B cell (primary cell): ENCODE data around the gene ZCCHC2. TPM values are rescaled to one million over a fixed set of nuclear protein-coding genes. Genes with fewer than 3 reads are reported as not detected.

Experiments
- ATAC-seq: fragments of 200-7000 bp; cut with Tn5 transposase; one replicate; pipeline ENCODE4 v1.10.0; 2021; ENCODE audit warnings: low read depth, mild to moderate bottlenecking, moderate number of reproducible peaks, moderate library complexity
- CTCF ChIA-PET: fragments of 350-600 bp; sonication (Branson Sonifier 250); formaldehyde crosslinking; loops from one replicate; lab custom pipeline; 2021; ENCODE audit warnings: antibody characterized with exemption, inconsistent platforms; lab: Charles Lee
- POLR2A ChIA-PET: fragments of 350-600 bp; sonication (Branson Sonifier 250); formaldehyde crosslinking; loops from one replicate; lab custom pipeline; 2021; ENCODE audit warnings: antibody characterized with exemption; lab: Charles Lee
- DNase-seq: peaks from one replicate; pipeline ENCODE4 v3.0.0; 2013
- H2AFZ ChIP-seq: 2 replicates; pipeline ENCODE4 v1.6.1; 2012; ENCODE audit warnings: mild to moderate bottlenecking, low read depth, low read length; ENCODE audit not compliant: insufficient read depth, poor library complexity, severe bottlenecking
- H3K27ac ChIP-seq, 2 donors: 1 replicate in 1 of 2; 2 replicates in 1 of 2; pipeline ENCODE4 v1.5.1; 2012 to 2013; ENCODE audit warnings: low read length in 2 of 2, mild to moderate bottlenecking in 2 of 2, moderate library complexity in 1 of 2
- H3K27me3 ChIP-seq, 4 experiments: fragments of 200-600 bp in 1 of 4; sonication (generic) in 1 of 4; replicated peaks in 1 of 4; 1 replicate in 2 of 4; 2 replicates in 2 of 4; pipeline versions ENCODE4 v1.6.1 to v1.7.0; 2013 to 2016; ENCODE audit warnings: low read length in 3 of 4, mild to moderate bottlenecking in 2 of 4, mixed read lengths in 1 of 4, moderate library complexity in 1 of 4; ENCODE audit not compliant: insufficient read depth in 4 of 4, control insufficient read depth in 3 of 4; ENCODE audit errors: control extremely low read depth in 1 of 4
- H3K36me3 ChIP-seq, 2 experiments: replicated peaks in 1 of 2; 1 replicate in 1 of 2; 2 replicates in 1 of 2; pipeline versions ENCODE4 v1.6.1 to v1.7.1; 2013; ENCODE audit warnings: low read length in 1 of 2; ENCODE audit not compliant: insufficient read depth in 2 of 2, control insufficient read depth in 1 of 2; ENCODE audit errors: control extremely low read depth in 1 of 2, extremely low read depth in 1 of 2
- H3K4me1 ChIP-seq, 2 donors: fragments of 200-600 bp in 1 of 2; sonication (generic) in 1 of 2; 1 replicate in 1 of 2; 2 replicates in 1 of 2; pipeline versions ENCODE4 v1.5.1 to v1.6.1; 2013 to 2017; ENCODE audit warnings: low read length in 2 of 2; ENCODE audit not compliant: control insufficient read depth in 2 of 2, insufficient read depth in 2 of 2
- H3K4me2 ChIP-seq: replicated peaks from 2 replicates; pipeline ENCODE3; 2012; ENCODE audit warnings: mild to moderate bottlenecking, low read depth, low read length; ENCODE audit not compliant: poor library complexity, severe bottlenecking
- H3K4me3 ChIP-seq, 5 experiments: fragments of 200-600 bp in 1 of 5; sonication (generic) in 1 of 5; 1 replicate in 3 of 5; 2 replicates in 2 of 5; pipeline versions ENCODE4 v1.5.1 to v1.7.0; 2011 to 2016; ENCODE audit warnings: low read length in 4 of 5, mild to moderate bottlenecking in 4 of 5, low read depth in 2 of 5, control low read depth in 1 of 5, moderate library complexity in 1 of 5; ENCODE audit not compliant: insufficient read depth in 1 of 5; ENCODE audit errors: control extremely low read depth in 1 of 5, extremely low read depth in 1 of 5
- H3K79me2 ChIP-seq: fragments of 200-600 bp; sonication (generic); one replicate; pipeline ENCODE4 v1.6.0; 2016; ENCODE audit warnings: low read length; ENCODE audit not compliant: control insufficient read depth, insufficient read depth
- H3K9ac ChIP-seq: fragments of 200-600 bp; sonication (generic); 2 replicates; pipeline ENCODE4 v1.6.1; 2017; ENCODE audit warnings: mild to moderate bottlenecking, low read length, moderate library complexity
- H3K9me3 ChIP-seq, 3 donors: one replicate each; pipeline versions ENCODE4 v1.6.1 to v1.7.1; 2013; ENCODE audit warnings: low read length in 2 of 3; ENCODE audit not compliant: control insufficient read depth in 2 of 3, insufficient read depth in 1 of 3; ENCODE audit errors: control extremely low read depth in 1 of 3
- H4K20me1 ChIP-seq: 2 replicates; pipeline ENCODE4 v1.6.0; 2012; ENCODE audit warnings: mild to moderate bottlenecking, low read length; ENCODE audit not compliant: insufficient read depth, control insufficient read depth, poor library complexity, severe bottlenecking
- H3K27ac Mint-ChIP-seq: one replicate; pipeline ENCODE4 v1.8.0; 2021; ENCODE audit warnings: mixed read lengths
- H3K27me3 Mint-ChIP-seq: one replicate; pipeline ENCODE4 v1.8.0; 2021; ENCODE audit warnings: mixed read lengths
- H3K4me1 Mint-ChIP-seq: one replicate; pipeline ENCODE4 v1.8.0; 2021; ENCODE audit warnings: mixed read lengths
- H3K4me3 Mint-ChIP-seq: one replicate; pipeline ENCODE4 v1.8.0; 2021; ENCODE audit warnings: mixed read lengths
- H3K9me3 Mint-ChIP-seq: one replicate; pipeline ENCODE4 v1.8.0; 2022; ENCODE audit warnings: mixed read lengths; ENCODE audit not compliant: insufficient read depth
- EZH2 ChIP-seq: IDR thresholded peaks from 2 replicates; pipeline ENCODE4 v1.6.1; 2012; ENCODE audit warnings: borderline replicate concordance, low read depth, mild to moderate bottlenecking, moderate library complexity, low read length; ENCODE audit not compliant: insufficient read depth, poor library complexity, severe bottlenecking
- WGBS: methylation state at CpG from one replicate; pipeline ENCODE4 v1.1.5; 2013; ENCODE audit warnings: missing lambda C conversion rate; ENCODE audit not compliant: insufficient coverage; 5-methylcytosine and 5-hydroxymethylcytosine counted together
- intact Hi-C: fragments of 100-400 bp; cut with micrococcal nuclease; formaldehyde crosslinking; loops from one replicate; pipeline ENCODE4 v1.10.0; 2022
- polyA plus RNA-seq: library from polyadenylated mRNA; depleted of rRNA; stranded (reverse); fragments of >200 nt; gene quantifications from 2 replicates; pipeline ENCODE4 v1.2.3, GENCODE V29; 2012
- total RNA-seq, 2 donors: library from RNA; stranded (reverse); fragments of 120-200 nt in 1 of 2; gene quantifications; 1 replicate in 1 of 2; 2 replicates in 1 of 2; pipeline versions ENCODE4 v1.2.3 to v1.2.4, GENCODE V29; 2013 to 2022
- TF ChIP-seq, protein P1 (sequence below): fragments of 200-600 bp; IDR thresholded peaks from one replicate; pipeline ENCODE4 v1.8.0; 2022; ENCODE audit warnings: antibody characterized with exemption, mild to moderate bottlenecking

The ZCCHC2 gene
- total and polyA plus RNA-seq, 2 donors (not counting 1 experiment from before 2014, with no cell fraction given), result 24.5 to 53.7 TPM

DNA sequence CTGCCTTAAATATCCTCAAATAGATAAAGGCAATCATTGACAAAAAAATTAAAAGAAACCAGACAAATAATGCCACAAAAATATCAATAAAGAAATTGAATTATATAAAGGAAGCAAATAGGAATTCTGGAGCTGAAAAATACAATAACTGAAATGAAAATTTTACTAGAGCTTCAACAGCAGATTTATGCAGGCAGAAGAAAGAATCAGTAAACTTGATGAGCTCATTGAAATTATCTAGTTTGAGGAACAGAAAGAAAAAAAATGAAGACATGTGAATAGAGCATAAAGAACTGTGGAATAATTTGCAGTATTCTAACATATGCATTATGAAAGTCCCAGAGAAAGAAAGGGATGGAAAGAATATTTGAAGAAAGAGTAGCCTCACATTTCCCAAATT is 41.9 kb upstream of the ZCCHC2 start:
- Histone ChIP-seq H4K20me1 (no peaks in the 10 kb centered on the region), H3K79me2 (no peaks in the 10 kb centered on the region), H3K4me3 (no peak overlapping the region), H2AFZ (no peak overlapping the region), H3K27ac (no peak overlapping the region), H3K4me1 (no peaks in the 10 kb centered on the region), H3K27me3 (peaks cover 0 to 13% (median under 1%) of the 10 kb centered on the region in 4 experiments), H3K9ac (no peak overlapping the region), H3K36me3 (no peaks in the 10 kb centered on the region), H3K9me3 (peaks cover 4 to 20% (median 10%) of the 10 kb centered on the region in 3 donors), H3K4me2 (no peak overlapping the region)
- no peak for ATAC-seq
- Mint-ChIP-seq H3K9me3 (peaks cover 7% of the 10 kb centered on the region), H3K27ac (no peak overlapping the region), H3K4me1 (no peaks in the 10 kb centered on the region), H3K27me3 (peaks cover 30% of the 10 kb centered on the region), H3K4me3 (no peak overlapping the region)
- ChIA-PET POLR2A (no interaction called here), CTCF (interaction anchor here (1.2 to 1.4 kb wide), 2 partner anchors 17 to 55 kb away, joined by 3 read pairs; no protein-coding TSS in a partner anchor)
- intact Hi-C loops, result no loop called here
- TF ChIP-seq, protein P1, sequence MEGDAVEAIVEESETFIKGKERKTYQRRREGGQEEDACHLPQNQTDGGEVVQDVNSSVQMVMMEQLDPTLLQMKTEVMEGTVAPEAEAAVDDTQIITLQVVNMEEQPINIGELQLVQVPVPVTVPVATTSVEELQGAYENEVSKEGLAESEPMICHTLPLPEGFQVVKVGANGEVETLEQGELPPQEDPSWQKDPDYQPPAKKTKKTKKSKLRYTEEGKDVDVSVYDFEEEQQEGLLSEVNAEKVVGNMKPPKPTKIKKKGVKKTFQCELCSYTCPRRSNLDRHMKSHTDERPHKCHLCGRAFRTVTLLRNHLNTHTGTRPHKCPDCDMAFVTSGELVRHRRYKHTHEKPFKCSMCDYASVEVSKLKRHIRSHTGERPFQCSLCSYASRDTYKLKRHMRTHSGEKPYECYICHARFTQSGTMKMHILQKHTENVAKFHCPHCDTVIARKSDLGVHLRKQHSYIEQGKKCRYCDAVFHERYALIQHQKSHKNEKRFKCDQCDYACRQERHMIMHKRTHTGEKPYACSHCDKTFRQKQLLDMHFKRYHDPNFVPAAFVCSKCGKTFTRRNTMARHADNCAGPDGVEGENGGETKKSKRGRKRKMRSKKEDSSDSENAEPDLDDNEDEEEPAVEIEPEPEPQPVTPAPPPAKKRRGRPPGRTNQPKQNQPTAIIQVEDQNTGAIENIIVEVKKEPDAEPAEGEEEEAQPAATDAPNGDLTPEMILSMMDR, result no peak
- TF ChIP-seq EZH2, result no peak
- DNase-seq, result no peak

DNA sequence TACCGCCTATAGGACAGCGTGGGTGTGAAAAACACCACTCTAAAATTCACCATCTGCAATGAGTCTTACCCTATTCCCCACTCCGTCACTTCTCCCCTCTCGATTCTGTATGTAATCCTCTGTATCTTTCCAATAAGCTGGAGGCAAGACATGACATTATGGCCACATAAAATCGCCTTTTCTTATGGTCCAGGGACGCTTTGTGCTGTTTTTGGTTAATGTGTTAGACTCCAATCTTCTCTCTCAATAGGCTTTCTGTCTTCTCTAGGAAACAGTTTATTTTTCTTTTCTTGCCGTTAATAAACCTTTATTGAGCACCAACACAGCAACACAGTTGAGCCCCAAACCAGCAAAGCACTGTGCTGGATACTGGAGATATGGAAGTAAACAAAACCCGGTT is 37.9 kb upstream of the ZCCHC2 start:
- Histone ChIP-seq H3K9ac (no peak overlapping the region), H4K20me1 (no peaks in the 10 kb centered on the region), H3K27ac (no peak overlapping the region), H3K9me3 (peaks cover 3 to 17% (median 4%) of the 10 kb centered on the region in 3 donors), H3K36me3 (no peaks in the 10 kb centered on the region), H2AFZ (no peak overlapping the region), H3K4me3 (no peak overlapping the region), H3K4me1 (no peaks in the 10 kb centered on the region), H3K27me3 (no peaks in the 10 kb centered on the region), H3K79me2 (no peaks in the 10 kb centered on the region), H3K4me2 (no peak overlapping the region)
- TF ChIP-seq EZH2, result no peak
- TF ChIP-seq, protein P1, result no peak
- Mint-ChIP-seq H3K4me1 (no peaks in the 10 kb centered on the region), H3K27me3 (peaks cover 29% of the 10 kb centered on the region), H3K4me3 (no peak overlapping the region), H3K27ac (no peak overlapping the region), H3K9me3 (peaks cover 7% of the 10 kb centered on the region)
- ATAC-seq, result no peak
- intact Hi-C loops, result no loop called here
- POLR2A ChIA-PET, result no interaction called here
- CTCF ChIA-PET, result interaction anchor here (0.6 kb wide), 1 partner anchor 233 kb away, joined by 4 read pairs; no protein-coding TSS in a partner anchor
- DNase-seq, result no peak
- WGBS, result 88% methylated on average over 4 of the region's 8 CpGs
